ENCODE results near the gene MAPKAP1. TPM values are rescaled to one million over a fixed set of nuclear protein-coding genes. Genes with fewer than 3 reads are reported as not detected.

The MAPKAP1 gene
- total RNA-seq, 1 donor from 2014 or later = 63.4 TPM

DNA sequence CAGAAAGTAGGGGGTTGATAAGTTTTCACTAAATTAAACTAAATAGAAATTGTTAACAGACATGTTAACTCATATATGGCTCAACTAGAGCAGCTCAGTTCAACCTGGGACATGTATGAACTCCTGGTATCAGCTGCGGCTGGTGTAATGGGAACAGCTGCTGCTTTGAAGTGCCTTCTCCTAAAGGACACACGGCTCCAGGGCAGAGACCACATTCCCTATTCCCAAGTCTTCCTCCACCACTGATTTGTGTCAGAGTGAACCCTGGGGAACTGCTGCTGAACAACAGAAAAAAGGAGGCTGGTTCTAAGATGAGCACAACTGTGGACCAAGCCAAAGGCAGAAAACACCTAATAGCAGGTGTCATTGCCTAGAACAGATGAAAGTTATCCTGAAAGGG, 71.1 kb downstream of the MAPKAP1 start:
- TF ChIP-seq, protein P1, sequence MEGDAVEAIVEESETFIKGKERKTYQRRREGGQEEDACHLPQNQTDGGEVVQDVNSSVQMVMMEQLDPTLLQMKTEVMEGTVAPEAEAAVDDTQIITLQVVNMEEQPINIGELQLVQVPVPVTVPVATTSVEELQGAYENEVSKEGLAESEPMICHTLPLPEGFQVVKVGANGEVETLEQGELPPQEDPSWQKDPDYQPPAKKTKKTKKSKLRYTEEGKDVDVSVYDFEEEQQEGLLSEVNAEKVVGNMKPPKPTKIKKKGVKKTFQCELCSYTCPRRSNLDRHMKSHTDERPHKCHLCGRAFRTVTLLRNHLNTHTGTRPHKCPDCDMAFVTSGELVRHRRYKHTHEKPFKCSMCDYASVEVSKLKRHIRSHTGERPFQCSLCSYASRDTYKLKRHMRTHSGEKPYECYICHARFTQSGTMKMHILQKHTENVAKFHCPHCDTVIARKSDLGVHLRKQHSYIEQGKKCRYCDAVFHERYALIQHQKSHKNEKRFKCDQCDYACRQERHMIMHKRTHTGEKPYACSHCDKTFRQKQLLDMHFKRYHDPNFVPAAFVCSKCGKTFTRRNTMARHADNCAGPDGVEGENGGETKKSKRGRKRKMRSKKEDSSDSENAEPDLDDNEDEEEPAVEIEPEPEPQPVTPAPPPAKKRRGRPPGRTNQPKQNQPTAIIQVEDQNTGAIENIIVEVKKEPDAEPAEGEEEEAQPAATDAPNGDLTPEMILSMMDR (conservative IDR thresholded peaks at IDR 0.05) = no peak
- DNase-seq (ENCODE audit: low read depth, low spot score) = no peak

DNA sequence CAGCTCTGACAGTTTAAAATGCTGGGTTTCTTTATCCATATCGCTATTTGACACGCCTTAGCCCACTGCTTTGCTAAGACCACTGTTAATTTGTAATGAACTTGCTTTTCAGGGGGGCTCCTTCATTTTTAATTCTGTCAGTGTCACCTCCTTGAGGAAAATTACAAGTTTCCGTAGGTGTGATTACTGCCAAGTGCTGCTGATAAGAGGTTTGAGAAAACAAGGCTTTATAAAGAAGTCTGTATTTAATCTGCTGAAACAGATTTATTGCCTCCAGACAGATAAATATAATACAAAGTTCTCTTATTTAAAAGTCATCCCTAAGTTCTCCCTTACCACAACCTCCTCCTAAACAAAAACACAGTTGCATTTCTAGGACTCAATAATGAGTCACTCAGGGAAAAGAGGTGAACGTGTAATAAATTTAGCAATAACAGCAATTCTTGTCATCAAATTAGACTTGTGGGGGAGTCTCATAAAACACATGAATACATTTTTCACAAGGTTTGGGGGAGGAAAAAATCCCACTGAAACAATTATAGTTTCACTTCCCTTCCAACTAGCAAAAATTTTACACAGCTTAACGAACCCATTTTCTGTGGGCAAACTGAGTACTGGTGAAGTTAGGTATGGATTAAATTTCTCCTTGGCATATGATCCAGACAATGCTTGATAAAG, 72.8 kb downstream of the MAPKAP1 start:
- H3K4me1 Mint-ChIP-seq = peaks cover 29% of the 10 kb centered on the region
- H3K9me3 Mint-ChIP-seq = no peaks in the 10 kb centered on the region
- no peaks in the 10 kb centered on the region for H3K27me3 Mint-ChIP-seq (ENCODE audit: low read depth)
- no peak overlapping the region for H3K27ac Mint-ChIP-seq (ENCODE audit: unreplicated experiment)
- H3K36me3 Mint-ChIP-seq (ENCODE audit: low read depth) = no peaks in the 10 kb centered on the region
- TF ChIP-seq, protein P1 (conservative IDR thresholded peaks at IDR 0.05) = no peak
- DNase-seq (ENCODE audit: low read depth, low spot score) = no peak
- no peak overlapping the region for H3K4me3 Mint-ChIP-seq

More for the DNA sequence above, 71.1 kb downstream of the MAPKAP1 start:
- no peak overlapping the region for H3K27ac Mint-ChIP-seq (ENCODE audit: unreplicated experiment)
- no peaks in the 10 kb centered on the region for H3K9me3 Mint-ChIP-seq
- H3K27me3 Mint-ChIP-seq (ENCODE audit: low read depth) = no peaks in the 10 kb centered on the region
- no peaks in the 10 kb centered on the region for H3K36me3 Mint-ChIP-seq (ENCODE audit: low read depth)
- H3K4me1 Mint-ChIP-seq = peaks cover 32% of the 10 kb centered on the region
- no peak overlapping the region for H3K4me3 Mint-ChIP-seq

- H3K9me3 Mint-ChIP-seq = no peaks in the 10 kb centered on the region
- no peak for DNase-seq (ENCODE audit: low read depth, low spot score)
- no peaks in the 10 kb centered on the region for H3K36me3 Mint-ChIP-seq (ENCODE audit: low read depth)
- TF ChIP-seq, protein P1 (conservative IDR thresholded peaks at IDR 0.05) = no peak
- no peaks in the 10 kb centered on the region for H3K27me3 Mint-ChIP-seq (ENCODE audit: low read depth)
- no peak overlapping the region for H3K27ac Mint-ChIP-seq (ENCODE audit: unreplicated experiment)
- H3K4me1 Mint-ChIP-seq = peaks cover 23% of the 10 kb centered on the region
- H3K4me3 Mint-ChIP-seq = no peak overlapping the region
Observed at GRCh38 chr9:125633116-125633745, 73.8 kb downstream of the MAPKAP1 start.

GRCh38 chr9:125632321-125633115, 74.5 kb downstream of the MAPKAP1 start:
- no peaks in the 10 kb centered on the region for H3K27me3 Mint-ChIP-seq (ENCODE audit: low read depth)
- H3K9me3 Mint-ChIP-seq = no peaks in the 10 kb centered on the region
- H3K27ac Mint-ChIP-seq (ENCODE audit: unreplicated experiment) = no peak overlapping the region
- DNase-seq (ENCODE audit: low read depth, low spot score) = no peak
- H3K4me3 Mint-ChIP-seq = no peak overlapping the region
- peaks cover 19% of the 10 kb centered on the region for H3K4me1 Mint-ChIP-seq
- TF ChIP-seq, protein P1 (conservative IDR thresholded peaks at IDR 0.05) = no peak
- no peaks in the 10 kb centered on the region for H3K36me3 Mint-ChIP-seq (ENCODE audit: low read depth)

GRCh38 chr9:125631391-125632085, 75.5 kb downstream of the MAPKAP1 start:
- DNase-seq (ENCODE audit: low read depth, low spot score) = no peak
- TF ChIP-seq, protein P1 (conservative IDR thresholded peaks at IDR 0.05) = peak; percentile 58
- Mint-ChIP-seq H3K4me1 (peaks cover 17% of the 10 kb centered on the region), H3K27ac (ENCODE audit: unreplicated experiment) (no peak overlapping the region), H3K4me3 (no peak overlapping the region), H3K9me3 (no peaks in the 10 kb centered on the region), H3K36me3 (ENCODE audit: low read depth) (no peaks in the 10 kb centered on the region), H3K27me3 (ENCODE audit: low read depth) (no peaks in the 10 kb centered on the region)

Data from neural crest cell (in vitro differentiated cells).